Measurements from ENCODE around the gene TMEM219.

Gene TMEM219

DNA sequence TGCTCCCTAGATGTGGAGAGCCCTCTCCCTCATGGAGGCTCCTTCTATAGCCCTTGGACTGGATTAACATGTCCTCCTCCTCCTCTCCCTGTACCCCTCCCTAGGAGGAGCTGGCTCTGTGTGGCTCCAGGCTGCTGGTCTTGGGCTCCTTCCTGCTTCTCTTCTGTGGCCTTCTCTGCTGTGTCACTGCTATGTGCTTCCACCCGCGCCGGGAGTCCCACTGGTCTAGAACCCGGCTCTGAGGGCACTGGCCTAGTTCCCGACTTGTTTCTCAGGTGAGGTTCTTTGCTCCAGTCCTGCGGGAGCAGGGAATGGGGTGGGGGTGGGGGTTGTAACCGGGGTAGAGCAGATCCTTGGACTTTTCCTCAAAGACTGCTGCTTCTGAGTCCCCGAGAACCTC lies 9.4 kb downstream of the TMEM219 start:
- Histone ChIP-seq H2AK5ac (ENCODE audit: low read length, severe bottlenecking) (no peak overlapping the region), H3K14ac (ENCODE audit: low read length in 2 of 2) (no peak overlapping the region), H4K91ac (ENCODE audit: low read length) (no peak overlapping the region), H3K23ac (ENCODE audit: low read length in 2 of 2) (no peak overlapping the region), H2BK5ac (ENCODE audit: low read depth, low read length, poor library complexity, severe bottlenecking) (no peak overlapping the region), H3K79me1 (replicated peaks; ENCODE audit: low read length, poor library complexity, severe bottlenecking) (peaks cover 12% of the 10 kb centered on the region), H3K4me3 (ENCODE audit: insufficient read depth in 1 of 2, low read depth in 1 of 2, low read length in 2 of 2) (no peak overlapping the region), H3K9me3 (ENCODE audit: control insufficient read depth, low read length) (no peaks in the 10 kb centered on the region), H4K8ac (ENCODE audit: low read length) (no peak overlapping the region), H3K27me3 (ENCODE audit: control insufficient read depth in 1 of 2, insufficient read depth in 1 of 2, low read length in 2 of 2) (no peaks in the 10 kb centered on the region), H3K4ac (ENCODE audit: low read depth in 1 of 2, low read length in 2 of 2) (no peak overlapping the region), H3K27ac (ENCODE audit: low read length, poor library complexity, severe bottlenecking) (no peak overlapping the region), H2AFZ (ENCODE audit: low read depth, low read length) (no peak overlapping the region), H2BK12ac (ENCODE audit: low read length in 2 of 2) (no peak overlapping the region), H2BK120ac (ENCODE audit: low read depth, low read length) (no peak overlapping the region), H3K18ac (ENCODE audit: low read depth in 1 of 2, low read length in 2 of 2) (no peak overlapping the region), H2BK15ac (ENCODE audit: low read depth, poor library complexity, severe bottlenecking) (no peak overlapping the region), H3K4me2 (ENCODE audit: low read length, poor library complexity, severe bottlenecking) (no peak overlapping the region), H3K9ac (ENCODE audit: low read length) (no peak overlapping the region), H3K36me3 (ENCODE audit: control insufficient read depth in 1 of 2, insufficient read depth in 2 of 2, low read depth in 1 of 2, low read length in 2 of 2) (peaks cover 29 to 47% of the 10 kb centered on the region in 2 experiments), H3K4me1 (ENCODE audit: control insufficient read depth, insufficient read depth, low read depth, low read length) (peaks cover 13% of the 10 kb centered on the region)
- WGBS: 98% methylated on average over 5 of the region's 8 CpGs
- no peak for DNase-seq

DNA sequence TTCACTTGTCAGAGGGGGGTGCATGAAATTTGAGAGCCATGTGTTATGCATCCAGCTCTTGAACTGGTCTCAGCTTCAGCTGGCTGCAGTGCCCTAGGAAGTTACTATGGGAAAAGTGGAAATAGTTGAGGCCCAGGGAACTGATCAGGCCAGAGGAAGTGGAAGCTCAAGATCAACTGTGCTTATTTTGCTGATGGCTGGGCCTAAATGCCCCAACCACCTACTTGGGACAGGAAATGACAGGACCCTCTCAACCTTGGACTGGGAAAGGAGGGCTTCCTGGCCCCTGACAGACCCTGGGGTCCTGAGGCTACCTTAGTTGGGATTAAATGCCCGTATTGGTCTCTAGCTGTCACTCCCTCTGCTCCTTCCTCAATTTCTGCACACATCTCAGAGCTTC lies 10.6 kb downstream of the TMEM219 start:
- Histone ChIP-seq H2BK5ac (ENCODE audit: low read depth, low read length, poor library complexity, severe bottlenecking) (no peak overlapping the region), H3K4me1 (ENCODE audit: control insufficient read depth, insufficient read depth, low read depth, low read length) (peaks cover 18% of the 10 kb centered on the region), H2AFZ (ENCODE audit: low read depth, low read length) (no peak overlapping the region), H4K91ac (ENCODE audit: low read length) (no peak overlapping the region), H4K8ac (ENCODE audit: low read length) (no peak overlapping the region), H3K14ac (ENCODE audit: low read length in 2 of 2) (no peak overlapping the region), H3K36me3 (ENCODE audit: control insufficient read depth in 1 of 2, insufficient read depth in 2 of 2, low read depth in 1 of 2, low read length in 2 of 2) (peaks cover 31 to 44% of the 10 kb centered on the region in 2 experiments), H2BK15ac (ENCODE audit: low read depth, poor library complexity, severe bottlenecking) (no peak overlapping the region), H3K79me1 (replicated peaks; ENCODE audit: low read length, poor library complexity, severe bottlenecking) (peaks cover 12% of the 10 kb centered on the region), H3K9ac (ENCODE audit: low read length) (no peak overlapping the region), H3K27me3 (ENCODE audit: control insufficient read depth in 1 of 2, insufficient read depth in 1 of 2, low read length in 2 of 2) (no peaks in the 10 kb centered on the region), H2BK120ac (ENCODE audit: low read depth, low read length) (no peak overlapping the region), H3K4ac (ENCODE audit: low read depth in 1 of 2, low read length in 2 of 2) (no peak overlapping the region), H3K9me3 (ENCODE audit: control insufficient read depth, low read length) (no peaks in the 10 kb centered on the region), H3K4me3 (ENCODE audit: insufficient read depth in 1 of 2, low read depth in 1 of 2, low read length in 2 of 2) (no peak overlapping the region), H3K23ac (ENCODE audit: low read length in 2 of 2) (no peak overlapping the region), H2BK12ac (ENCODE audit: low read length in 2 of 2) (no peak overlapping the region), H3K18ac (ENCODE audit: low read depth in 1 of 2, low read length in 2 of 2) (no peak overlapping the region), H3K27ac (ENCODE audit: low read length, poor library complexity, severe bottlenecking) (no peak overlapping the region), H3K4me2 (ENCODE audit: low read length, poor library complexity, severe bottlenecking) (no peak overlapping the region), H2AK5ac (ENCODE audit: low read length, severe bottlenecking) (no peak overlapping the region)
- 100% methylated on average over 1 of the region's 1 CpG for WGBS
- DNase-seq: no peak

DNA sequence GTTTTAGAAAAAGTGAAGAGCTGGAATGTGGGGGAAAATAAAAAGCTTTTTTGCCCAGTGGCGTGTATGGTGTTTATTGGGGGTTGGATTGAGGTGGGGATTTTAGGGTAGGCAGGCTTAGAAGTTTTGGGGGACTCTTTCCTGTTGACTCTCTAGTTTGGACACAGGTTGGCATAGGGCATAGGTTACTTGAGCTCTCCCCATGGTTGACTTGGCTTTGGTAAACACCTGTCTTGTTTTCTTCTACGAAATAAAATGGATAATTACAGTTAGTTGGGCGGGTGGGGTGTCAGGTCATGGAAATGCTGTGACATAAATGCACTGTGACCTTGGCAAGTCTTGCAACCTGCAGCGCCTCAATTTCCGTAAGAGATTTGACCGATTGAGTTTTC lies 11.1 kb downstream of the TMEM219 start:
- Histone ChIP-seq H4K8ac (ENCODE audit: low read length) (peak overlapping the region; percentile 39), H3K14ac (ENCODE audit: low read length in 2 of 2) (no peak overlapping the region), H3K27ac (ENCODE audit: low read length, poor library complexity, severe bottlenecking) (peak overlapping the region; percentile 59), H2AFZ (ENCODE audit: low read depth, low read length) (no peak overlapping the region), H3K9ac (ENCODE audit: low read length) (no peak overlapping the region), H2BK5ac (ENCODE audit: low read depth, low read length, poor library complexity, severe bottlenecking) (no peak overlapping the region), H2AK5ac (ENCODE audit: low read length, severe bottlenecking) (no peak overlapping the region), H2BK12ac (ENCODE audit: low read length in 2 of 2) (no peak overlapping the region), H3K4me3 (ENCODE audit: insufficient read depth in 1 of 2, low read depth in 1 of 2, low read length in 2 of 2) (no peak overlapping the region), H3K4me1 (ENCODE audit: control insufficient read depth, insufficient read depth, low read depth, low read length) (peaks cover 18% of the 10 kb centered on the region), H3K4me2 (ENCODE audit: low read length, poor library complexity, severe bottlenecking) (peak overlapping the region; percentile 16), H3K27me3 (ENCODE audit: control insufficient read depth in 1 of 2, insufficient read depth in 1 of 2, low read length in 2 of 2) (no peaks in the 10 kb centered on the region), H2BK15ac (ENCODE audit: low read depth, poor library complexity, severe bottlenecking) (no peak overlapping the region), H3K36me3 (ENCODE audit: control insufficient read depth in 1 of 2, insufficient read depth in 2 of 2, low read depth in 1 of 2, low read length in 2 of 2) (peaks cover 33 to 46% of the 10 kb centered on the region in 2 experiments), H3K18ac (ENCODE audit: low read depth in 1 of 2, low read length in 2 of 2) (peak overlapping the region in 1 of 2 experiments; percentile 16), H3K9me3 (ENCODE audit: control insufficient read depth, low read length) (no peaks in the 10 kb centered on the region), H2BK120ac (ENCODE audit: low read depth, low read length) (no peak overlapping the region), H3K79me1 (replicated peaks; ENCODE audit: low read length, poor library complexity, severe bottlenecking) (peaks cover 13% of the 10 kb centered on the region), H4K91ac (ENCODE audit: low read length) (no peak overlapping the region), H3K4ac (ENCODE audit: low read depth in 1 of 2, low read length in 2 of 2) (no peak overlapping the region), H3K23ac (ENCODE audit: low read length in 2 of 2) (no peak overlapping the region)
- WGBS: 77% methylated on average over 6 of the region's 6 CpGs
- DNase-seq: no peak

DNA sequence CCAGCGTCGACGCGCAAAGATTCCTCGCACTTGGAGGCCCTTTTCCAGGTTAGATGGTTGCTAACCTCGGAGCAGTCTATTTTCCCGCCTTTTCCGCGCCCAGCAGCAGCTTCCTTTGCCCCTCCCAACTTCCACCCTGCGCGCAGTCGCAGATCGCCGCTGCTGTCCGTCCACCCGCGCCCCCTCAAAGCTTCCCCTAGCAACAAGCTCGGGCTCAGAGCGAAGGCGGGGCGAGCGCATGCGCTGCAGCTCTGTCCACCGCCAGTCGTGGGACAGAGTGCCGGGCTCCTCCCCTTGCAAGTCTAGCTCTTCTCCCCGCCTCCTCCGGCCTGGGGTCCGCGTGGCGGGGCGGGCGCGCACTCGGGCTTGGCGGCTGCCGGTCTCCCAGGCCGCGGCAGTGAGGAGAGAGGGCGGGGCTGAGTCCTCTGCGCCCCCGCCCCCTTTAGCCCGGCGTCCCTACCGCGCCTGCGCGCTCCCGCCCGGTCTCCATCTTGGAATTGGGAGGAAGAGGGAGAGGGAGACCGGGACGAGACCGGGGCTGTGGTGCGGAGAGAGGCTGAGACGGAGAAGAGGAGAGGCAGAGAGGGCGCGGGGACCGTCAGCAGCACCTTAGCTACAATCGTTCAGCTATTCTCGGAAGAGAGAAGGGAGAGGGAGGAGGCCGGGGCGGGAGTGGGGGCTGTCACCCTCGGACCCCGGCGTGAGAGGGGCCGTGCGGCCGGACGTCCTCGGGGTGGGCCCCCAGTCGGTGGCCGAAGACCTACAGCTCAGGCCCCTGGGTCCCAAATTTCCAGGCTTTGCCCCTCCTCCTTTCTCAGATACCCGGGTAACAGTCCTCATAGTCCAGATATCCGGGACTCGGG lies 11.7 kb downstream of the TMEM219 start, which contains the start of gene TAOK2:
TAOK2 (plus strand) TSS at position 485 of the 863 bp plus-strand sequence. CDS start 3,905 bp downstream, outside the sequence.
- peak within 1 kb of the TSS; percentile 57 to 84 for H3K23ac ChIP-seq (ENCODE audit: low read length in 2 of 2)
- peak within 1 kb of the TSS; percentile 65 for H2AFZ ChIP-seq (ENCODE audit: low read depth, low read length)
- peak; percentile 99 for DNase-seq
- H3K18ac ChIP-seq (ENCODE audit: low read depth in 1 of 2, low read length in 2 of 2): peak within 1 kb of the TSS; percentile 85 to 93
- H3K4ac ChIP-seq (ENCODE audit: low read depth in 1 of 2, low read length in 2 of 2): peak within 1 kb of the TSS; percentile 64 to 73
- peak within 1 kb of the TSS; percentile 90 for H2BK120ac ChIP-seq (ENCODE audit: low read depth, low read length)
- peaks cover 18% of the 10 kb centered on the region for H3K4me1 ChIP-seq (ENCODE audit: control insufficient read depth, insufficient read depth, low read depth, low read length)
- peak within 1 kb of the TSS; percentile 21 for H2AK5ac ChIP-seq (ENCODE audit: low read length, severe bottlenecking)
- H3K9ac ChIP-seq (ENCODE audit: low read length): peak within 1 kb of the TSS; percentile 97
- peak within 1 kb of the TSS; percentile 78 to 98 for H3K4me3 ChIP-seq (ENCODE audit: insufficient read depth in 1 of 2, low read depth in 1 of 2, low read length in 2 of 2)
- peak within 1 kb of the TSS; percentile 95 for H4K8ac ChIP-seq (ENCODE audit: low read length)
- peak within 1 kb of the TSS; percentile 80 for H3K4me2 ChIP-seq (ENCODE audit: low read length, poor library complexity, severe bottlenecking)
- H3K79me1 ChIP-seq (replicated peaks; ENCODE audit: low read length, poor library complexity, severe bottlenecking): peaks cover 15% of the 10 kb centered on the region
- H3K36me3 ChIP-seq (ENCODE audit: control insufficient read depth in 1 of 2, insufficient read depth in 2 of 2, low read depth in 1 of 2, low read length in 2 of 2): peaks cover 38 to 46% of the 10 kb centered on the region in 2 experiments
- peak within 1 kb of the TSS; percentile 77 for H4K91ac ChIP-seq (ENCODE audit: low read length)
- H3K9me3 ChIP-seq (ENCODE audit: control insufficient read depth, low read length): no peaks in the 10 kb centered on the region
- WGBS: 2% methylated on average over 68 of the region's 75 CpGs
- no peaks in the 10 kb centered on the region for H3K27me3 ChIP-seq (ENCODE audit: control insufficient read depth in 1 of 2, insufficient read depth in 1 of 2, low read length in 2 of 2)
- H3K14ac ChIP-seq (ENCODE audit: low read length in 2 of 2): peak within 1 kb of the TSS in 1 of 2 experiments; percentile 94
- H2BK12ac ChIP-seq (ENCODE audit: low read length in 2 of 2): peak within 1 kb of the TSS in 1 of 2 experiments; percentile 61
- H3K27ac ChIP-seq (ENCODE audit: low read length, poor library complexity, severe bottlenecking): peak within 1 kb of the TSS; percentile 84
- H2BK5ac ChIP-seq (ENCODE audit: low read depth, low read length, poor library complexity, severe bottlenecking): peak within 1 kb of the TSS; percentile 36
- no peak within 1 kb of the TSS for H2BK15ac ChIP-seq (ENCODE audit: low read depth, poor library complexity, severe bottlenecking)

All from mesenchymal stem cell (in vitro differentiated cells and primary cell).